Fibroblast of the conjunctiva (primary cell): ENCODE results near the gene KIF1B.

Source experiments
- DNase-seq: peaks from one replicate; pipeline ENCODE4 v3.0.0-alpha.2; 2010; ENCODE audit warnings: low read depth

Gene KIF1B

GRCh38 chr1:10338047-10338446 lies 127.7 kb downstream of the KIF1B start:
- peak; percentile 39 for DNase-seq

- DNase-seq, result no peak
Measured at GRCh38 chr1:10338611-10339010, 128.2 kb downstream of the KIF1B start.

- DNase-seq, result no peak
Measured at GRCh38 chr1:10339036-10339567, 128.7 kb downstream of the KIF1B start.

GRCh38 chr1:10339815-10340214 lies 129.4 kb downstream of the KIF1B start:
- peak; percentile 36 for DNase-seq

GRCh38 chr1:10340930-10341590 lies 130.7 kb downstream of the KIF1B start:
- DNase-seq, result no peak

GRCh38 chr1:10347109-10347508 lies 136.7 kb downstream of the KIF1B start:
- no peak for DNase-seq

GRCh38 chr1:10353282-10353681 lies 142.9 kb downstream of the KIF1B start:
- no peak for DNase-seq

GRCh38 chr1:10353693-10354092 lies 143.3 kb downstream of the KIF1B start:
- no peak for DNase-seq

GRCh38 chr1:10360045-10360444 lies 149.7 kb downstream of the KIF1B start:
- DNase-seq, result no peak

- DNase-seq, result no peak
Measured at GRCh38 chr1:10361515-10361914, 151.1 kb downstream of the KIF1B start.

GRCh38 chr1:10368194-10368593 lies 157.8 kb downstream of the KIF1B start:
- DNase-seq, result no peak

- no peak for DNase-seq
Measured at GRCh38 chr1:10374442-10374860, 164.1 kb downstream of the KIF1B start.

- peak; percentile 78 for DNase-seq
Measured at GRCh38 chr1:10377365-10378029, 167.1 kb downstream of the KIF1B start.

GRCh38 chr1:10378081-10378841 lies 167.9 kb downstream of the KIF1B start:
- peak; percentile 53 for DNase-seq

GRCh38 chr1:10379101-10379620 lies 168.8 kb downstream of the KIF1B start:
- DNase-seq, result no peak

- no peak for DNase-seq
Measured at GRCh38 chr1:10379676-10380075, 169.3 kb downstream of the KIF1B start.

GRCh38 chr1:10380594-10381275 lies 170.4 kb downstream of the KIF1B start:
- DNase-seq, result peak; percentile 67

GRCh38 chr1:10383630-10384029 lies 173.3 kb downstream of the KIF1B start:
- no peak for DNase-seq

GRCh38 chr1:10384219-10384618 lies 173.8 kb downstream of the KIF1B start:
- DNase-seq, result no peak

GRCh38 chr1:10386761-10387676 lies 176.6 kb downstream of the KIF1B start:
- DNase-seq, result no peak
